Adipose tissue (tissue), 3 donors: ENCODE data around the gene DLL1. TPM values are rescaled to one million over a fixed set of nuclear protein-coding genes. Genes with fewer than 3 reads are reported as not detected.

ENCODE experiments used
- H3K27ac ChIP-seq: one replicate; pipeline ENCODE4 v1.5.1; 2013; ENCODE audit warnings: low read depth, low read length
- WGBS, 3 donors: extraction: QIAGEN DNeasy Blood & Tissue Kit; methylation state at CpG; one replicate each; pipeline ENCODE4 v1.1.7; 2013; 5-methylcytosine and 5-hydroxymethylcytosine counted together
- polyA plus RNA-seq, 3 donors: library from polyadenylated mRNA; stranded (reverse); fragments of 200-250 nt; gene quantifications; one replicate each; pipeline ENCODE4 v1.2.3, GENCODE V29; 2013
- donor health status: healthy with polysubstance abuse.
- donor health status: Bipolar disorder and iron deficiency.
- donor health status: healthy.

The DLL1 gene
- polyA plus RNA-seq, 3 donors: 7.0 to 13.4 (median 8.2) TPM

DNA sequence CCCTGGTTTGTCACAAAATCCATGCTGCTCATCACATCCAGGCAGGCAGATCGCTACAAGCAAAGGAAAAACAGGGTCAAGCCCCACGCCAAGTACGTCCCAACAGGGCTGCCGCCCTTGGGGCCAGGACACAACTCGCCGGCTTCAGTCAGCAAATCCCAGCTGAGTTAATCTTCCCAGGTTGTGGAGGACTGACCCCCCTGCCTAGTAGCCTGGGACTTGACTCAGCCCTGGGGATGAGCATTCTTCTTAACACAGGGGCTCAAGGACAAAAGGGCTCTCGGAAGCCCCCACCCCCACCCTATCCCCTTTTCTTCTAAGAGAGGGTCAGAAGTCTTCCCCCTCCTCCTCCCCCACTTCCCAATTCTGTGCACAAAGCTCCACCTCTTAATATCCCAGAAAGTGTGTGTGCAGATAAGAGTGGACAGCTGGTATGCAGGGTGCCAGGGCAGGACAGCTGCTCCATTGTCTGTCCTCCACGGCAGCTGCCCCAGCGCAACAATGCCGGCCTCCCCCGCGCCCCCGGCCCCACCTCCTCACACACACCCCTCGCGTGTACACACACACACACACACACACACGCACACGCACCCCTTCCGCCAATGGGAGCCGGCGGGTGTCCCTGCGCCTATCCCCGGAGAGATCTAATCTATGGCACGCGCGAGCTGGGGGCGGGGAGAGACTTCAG lies 4.5 kb downstream of the DLL1 start:
- no peak overlapping the region for H3K27ac ChIP-seq
- 25 to 38% (median 37%) methylated on average over 24 to 26 of the region's 26 CpGs for WGBS, 3 donors

DNA sequence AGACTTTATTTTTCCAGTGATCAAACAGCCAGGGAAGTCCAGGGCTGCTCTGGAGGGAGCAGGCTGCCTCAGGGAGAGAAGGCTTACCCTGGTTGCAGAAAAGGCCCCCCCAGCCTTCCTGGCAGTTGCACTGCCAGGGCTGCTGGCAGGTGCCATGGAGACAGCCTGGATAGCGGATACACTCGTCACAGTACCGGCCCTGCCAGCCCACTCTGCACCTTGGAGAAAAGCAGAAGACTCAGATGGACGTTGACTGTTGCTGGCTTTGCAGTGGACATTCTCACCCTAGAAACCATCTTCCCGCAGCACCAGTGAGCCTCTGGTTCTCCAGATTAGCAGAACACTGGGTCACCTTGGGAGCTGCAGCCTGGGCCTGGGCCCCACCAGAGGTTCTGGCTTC lies 5.4 kb downstream of the DLL1 start:
- H3K27ac ChIP-seq: no peak overlapping the region
- 82 to 91% (median 87%) methylated on average over 5 of the region's 5 CpGs for WGBS, 3 donors

DNA sequence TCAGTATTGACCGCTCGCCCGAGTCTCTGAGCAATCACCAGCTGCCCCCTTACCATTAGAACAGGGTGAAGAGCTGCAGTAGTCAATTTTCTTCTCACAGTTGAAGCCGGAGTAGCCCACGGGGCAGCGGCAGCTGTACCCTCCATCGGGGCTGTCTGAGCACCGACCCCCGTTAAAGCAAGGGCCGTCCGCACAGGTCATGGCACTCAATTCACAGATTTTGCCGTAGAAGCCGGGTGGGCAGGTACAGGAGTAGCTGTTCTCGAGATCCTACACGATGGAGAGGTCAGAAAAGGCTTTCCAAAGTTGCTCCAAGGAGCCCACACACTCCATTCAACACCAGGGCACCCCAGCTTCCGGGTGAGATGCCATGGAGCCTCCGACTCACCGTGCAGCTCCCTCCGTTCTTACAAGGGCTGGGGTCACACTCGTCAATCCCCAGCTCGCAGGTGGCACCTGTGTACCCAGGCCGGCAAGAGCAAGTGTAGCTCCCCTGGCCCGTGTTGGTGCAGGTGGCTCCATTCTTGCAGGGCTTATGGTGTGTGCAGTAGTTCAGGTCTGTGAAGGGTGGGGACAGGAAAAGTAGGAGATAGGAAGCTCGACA lies 5.9 kb downstream of the DLL1 start:
- WGBS, 3 donors: 91 to 93% (median 91%) methylated on average over 24 of the region's 24 CpGs
- H3K27ac ChIP-seq: no peak overlapping the region

DNA sequence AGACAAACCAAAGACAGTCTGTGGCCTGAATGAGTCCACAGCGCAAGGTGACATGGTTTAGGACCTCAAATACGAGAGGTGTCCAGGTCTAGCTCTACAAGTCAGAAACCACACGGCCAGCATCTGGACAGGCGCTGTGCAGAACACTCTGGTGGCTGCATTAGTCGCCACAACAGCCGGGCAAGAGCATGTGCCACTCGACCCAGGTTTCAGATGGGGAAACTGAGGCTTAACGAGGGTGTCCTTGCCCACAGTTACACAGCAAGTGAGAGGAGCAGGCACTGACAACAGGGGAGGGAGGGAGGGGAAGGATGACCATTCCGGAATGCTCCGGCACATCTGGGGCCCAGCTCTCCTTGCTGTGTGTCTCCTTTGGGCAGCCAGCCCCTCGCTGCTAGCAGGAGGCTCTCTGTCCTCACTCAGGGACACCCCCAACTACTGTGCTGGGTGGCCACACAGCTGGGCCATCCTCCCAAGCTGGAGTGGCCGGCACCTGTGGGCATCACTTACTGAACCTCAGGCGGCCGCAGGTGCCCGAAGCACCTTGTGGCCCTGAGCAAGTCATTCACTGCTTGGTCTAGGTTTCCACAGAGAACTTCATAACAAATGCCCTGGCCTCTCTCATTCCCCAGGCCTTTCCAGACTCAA lies 6.6 kb downstream of the DLL1 start:
- WGBS, 3 donors: 93 to 96% (median 94%) methylated on average over 15 of the region's 15 CpGs
- no peak overlapping the region for H3K27ac ChIP-seq

DNA sequence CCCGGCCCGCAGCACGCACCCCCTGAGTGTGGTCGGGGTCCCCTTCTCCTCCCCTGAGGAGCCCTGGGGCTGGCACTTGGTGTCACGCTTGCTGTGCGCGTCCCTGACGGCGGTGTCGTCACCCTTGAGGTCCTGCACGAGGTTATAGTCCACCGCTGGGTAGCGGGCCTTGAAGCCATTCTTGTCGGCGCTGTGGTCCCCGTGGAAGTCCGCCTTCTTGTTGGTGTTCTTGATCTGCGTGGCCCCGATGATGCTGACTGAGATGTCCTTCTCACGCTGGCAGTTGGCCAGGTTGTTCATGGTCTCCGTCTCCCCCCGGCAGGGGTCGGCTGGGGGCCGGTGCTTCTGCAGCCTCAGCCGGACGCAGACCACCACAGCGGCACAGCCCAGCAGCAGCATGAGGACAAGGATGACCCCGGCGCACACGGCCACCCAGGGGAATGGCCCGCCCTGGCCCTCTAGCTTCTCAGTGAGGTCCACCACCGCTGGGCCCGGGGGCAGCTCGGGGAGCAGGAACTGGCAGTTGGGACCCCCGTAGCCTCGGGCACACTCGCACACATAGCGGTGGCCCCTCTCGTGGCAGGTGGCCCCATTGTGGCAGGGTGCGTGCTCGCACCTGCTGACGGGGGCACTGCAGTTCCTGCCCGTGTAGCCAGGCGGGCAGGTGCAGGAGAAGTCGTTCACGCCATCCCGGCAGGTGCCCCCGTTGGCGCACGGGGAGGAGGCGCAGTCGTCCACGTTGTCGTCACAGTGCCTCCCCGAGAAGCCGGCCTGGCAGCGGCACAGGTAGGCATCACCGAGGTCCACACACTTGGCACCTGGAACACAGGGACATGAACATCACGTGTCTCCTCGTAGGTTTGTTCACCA lies 7.4 kb downstream of the DLL1 start:
- 93 to 94% (median 94%) methylated on average over 56 to 60 of the region's 60 CpGs for WGBS, 3 donors
- H3K27ac ChIP-seq: no peak overlapping the region

DNA sequence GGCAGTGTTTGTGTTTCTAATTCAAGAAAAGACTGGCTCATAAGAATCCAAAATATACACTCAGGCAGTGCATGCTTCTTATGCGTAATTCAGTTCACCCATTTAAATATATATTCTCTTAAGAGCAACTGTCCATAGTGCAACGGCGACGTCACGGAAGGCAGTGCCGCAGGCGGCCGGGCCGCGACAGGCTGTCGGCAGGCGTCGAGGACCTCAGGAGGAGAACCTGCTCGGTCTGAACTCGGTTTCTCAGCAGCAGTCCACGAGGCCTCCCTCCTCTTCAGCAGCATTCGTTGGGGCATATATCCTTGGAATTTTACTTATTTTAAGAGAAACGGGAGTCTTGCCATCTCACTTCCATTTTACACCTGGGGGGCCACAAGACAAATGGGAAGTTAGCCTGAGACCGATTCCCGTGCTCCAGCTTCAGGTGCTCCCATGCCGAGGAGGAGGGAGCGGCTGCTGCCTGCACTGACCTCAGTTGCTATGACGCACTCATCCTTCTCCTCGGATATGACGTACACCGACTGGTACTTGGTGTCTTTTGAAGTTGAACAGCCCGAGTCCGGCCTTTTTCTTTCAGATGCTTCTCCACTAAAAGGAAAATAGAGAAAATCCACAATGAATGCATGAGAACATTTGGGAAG lies 8.2 kb downstream of the DLL1 start:
- H3K27ac ChIP-seq: no peak overlapping the region
- 93 to 95% (median 95%) methylated on average over 28 of the region's 28 CpGs for WGBS, 3 donors

DNA sequence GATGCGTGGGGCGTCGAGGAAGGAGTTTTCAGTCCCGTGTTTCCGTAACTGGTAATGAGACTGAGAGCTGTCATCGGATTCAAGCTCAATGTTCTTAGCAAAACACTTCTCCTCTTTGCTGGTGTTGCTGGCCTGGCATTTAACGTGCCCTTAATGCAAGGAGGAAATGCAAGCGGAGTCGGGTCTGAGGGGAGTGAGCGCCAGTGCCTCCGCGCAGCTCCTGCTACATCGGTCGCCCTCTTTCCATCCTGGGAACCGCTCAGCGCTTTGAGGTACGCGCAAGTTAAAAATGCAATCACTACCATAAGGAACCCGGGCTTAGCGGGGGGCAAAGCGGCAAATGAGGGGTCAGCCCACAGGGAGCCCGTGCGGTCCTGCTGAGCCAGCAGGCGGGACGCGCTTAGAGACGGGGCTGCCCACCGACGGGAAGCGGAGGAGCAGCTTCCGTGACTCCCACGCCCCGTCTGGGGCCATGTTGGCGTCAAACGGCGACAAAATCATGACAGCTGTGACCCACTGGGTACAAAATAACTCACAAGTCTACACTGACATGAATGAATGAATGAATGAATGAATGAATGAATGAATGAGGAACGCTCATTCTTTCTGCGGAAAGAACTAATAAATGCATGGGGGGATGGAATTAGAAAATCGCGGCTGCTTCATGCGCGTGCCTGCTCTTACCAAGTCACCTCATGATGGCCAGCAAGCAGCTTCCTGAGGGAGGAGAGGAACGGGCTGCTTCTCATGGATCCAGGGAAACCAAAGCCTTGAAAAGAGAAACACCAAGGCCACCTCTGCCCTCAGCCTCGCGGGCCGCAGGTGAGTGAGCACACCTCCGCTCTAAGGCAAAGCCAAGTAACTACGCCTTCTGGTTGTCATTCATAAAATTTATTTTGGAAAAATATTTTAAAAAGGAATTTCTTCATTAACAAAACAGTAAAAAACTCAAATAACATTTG lies 9.3 kb downstream of the DLL1 start:
- WGBS, 3 donors: 89 to 94% (median 92%) methylated on average over 48 of the region's 48 CpGs
- H3K27ac ChIP-seq: no peak overlapping the region

DNA sequence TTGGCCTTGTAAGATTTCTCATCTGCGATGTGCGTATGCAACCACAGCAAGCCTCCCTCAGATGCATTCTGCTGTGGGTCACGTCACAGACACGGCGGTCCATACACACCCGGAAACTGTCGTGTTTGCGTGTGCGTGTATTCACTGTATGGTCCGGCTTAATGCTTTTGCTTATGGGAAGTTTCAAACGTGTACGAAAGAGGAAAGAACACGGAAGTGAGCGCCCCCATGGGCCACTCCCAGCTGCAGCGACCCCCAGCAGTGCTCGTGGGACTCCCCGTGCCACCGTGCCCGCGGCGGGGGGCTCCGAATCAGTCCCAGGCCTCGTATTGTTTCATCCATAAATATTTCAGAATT lies 10.2 kb downstream of the DLL1 start:
- H3K27ac ChIP-seq: no peak overlapping the region
- whole genome bisulfite sequencing, 3 donors: 35 to 60% (median 46%) methylated on average over 23 of the region's 23 CpGs

DNA sequence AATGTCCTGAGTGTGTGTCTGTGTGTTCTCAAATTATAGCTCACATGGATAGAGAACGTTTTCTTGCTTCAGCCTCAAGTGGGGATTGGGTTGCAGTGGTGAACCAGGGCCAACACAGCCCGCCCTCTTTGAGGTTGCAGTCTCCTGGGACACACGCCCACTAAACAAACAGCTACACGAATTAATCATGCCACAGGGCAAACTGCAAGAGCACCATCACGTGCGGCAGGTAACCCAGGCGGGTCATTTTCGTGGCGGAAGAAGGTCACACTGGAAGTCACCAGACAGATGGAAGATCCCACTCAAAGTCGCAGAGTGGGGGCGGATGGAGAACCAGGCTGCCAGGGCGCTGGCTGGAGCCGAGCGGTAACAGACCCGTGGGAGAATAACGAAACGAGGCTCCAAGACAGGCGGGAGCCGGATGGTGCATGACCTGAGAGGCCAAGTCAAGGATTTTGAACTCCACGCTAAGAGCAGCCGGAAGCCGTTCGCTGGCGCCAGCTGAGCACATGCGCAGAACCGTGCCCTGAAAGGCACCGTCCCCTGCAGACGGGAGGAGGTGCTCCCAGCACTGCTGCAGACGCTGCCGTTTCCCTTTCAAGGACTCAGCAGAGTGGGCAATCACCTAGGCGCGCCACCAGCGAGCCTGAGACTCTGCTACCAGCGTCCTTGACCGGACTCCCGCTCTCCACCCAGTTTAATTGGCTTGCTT lies 10.7 kb downstream of the DLL1 start:
- WGBS, 3 donors: 22 to 57% (median 45%) methylated on average over 36 of the region's 36 CpGs
- H3K27ac ChIP-seq: no peak overlapping the region

DNA sequence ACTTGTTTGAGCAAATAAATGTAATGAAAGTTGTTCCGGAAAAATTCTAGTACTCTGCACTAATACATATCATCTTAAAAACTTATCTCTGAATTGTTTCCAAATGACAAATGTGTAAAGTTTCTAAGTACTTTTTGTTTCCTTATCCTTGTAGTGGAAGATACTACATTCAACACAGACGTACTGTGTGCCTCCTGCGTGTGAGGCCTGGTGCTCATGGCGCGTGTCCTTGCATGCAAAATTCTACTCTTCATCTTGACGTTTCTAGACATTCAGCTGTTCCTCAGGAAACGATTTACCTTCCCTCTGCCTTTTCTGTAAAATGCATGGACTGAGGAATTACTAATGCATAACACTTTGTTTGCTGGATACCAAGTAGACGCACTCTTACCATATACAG lies 11.5 kb downstream of the DLL1 start:
- 75 to 88% (median 85%) methylated on average over 8 of the region's 8 CpGs for WGBS, 3 donors

DNA sequence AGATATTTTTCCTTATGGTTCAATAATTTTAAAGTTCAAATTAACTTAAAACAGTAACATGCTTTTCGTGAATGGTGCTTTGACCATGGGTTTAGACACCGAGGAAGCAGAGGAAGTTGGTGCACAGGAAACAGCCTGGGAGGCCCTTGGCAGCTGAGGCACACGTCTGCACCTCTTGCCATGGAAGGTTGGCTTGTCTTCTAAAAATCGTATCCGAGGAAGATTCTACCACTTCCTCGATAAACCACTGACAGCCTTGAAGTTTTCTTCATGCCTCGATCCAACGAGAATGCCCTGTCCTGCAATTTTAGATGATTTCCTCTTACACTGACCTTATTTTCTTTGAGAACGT lies 12.2 kb downstream of the DLL1 start:
- no peak overlapping the region for H3K27ac ChIP-seq
- 33 to 78% (median 41%) methylated on average over 9 of the region's 9 CpGs for WGBS, 3 donors

More for the DNA sequence above, 11.5 kb downstream of the DLL1 start:
- no peak overlapping the region for H3K27ac ChIP-seq

DNA sequence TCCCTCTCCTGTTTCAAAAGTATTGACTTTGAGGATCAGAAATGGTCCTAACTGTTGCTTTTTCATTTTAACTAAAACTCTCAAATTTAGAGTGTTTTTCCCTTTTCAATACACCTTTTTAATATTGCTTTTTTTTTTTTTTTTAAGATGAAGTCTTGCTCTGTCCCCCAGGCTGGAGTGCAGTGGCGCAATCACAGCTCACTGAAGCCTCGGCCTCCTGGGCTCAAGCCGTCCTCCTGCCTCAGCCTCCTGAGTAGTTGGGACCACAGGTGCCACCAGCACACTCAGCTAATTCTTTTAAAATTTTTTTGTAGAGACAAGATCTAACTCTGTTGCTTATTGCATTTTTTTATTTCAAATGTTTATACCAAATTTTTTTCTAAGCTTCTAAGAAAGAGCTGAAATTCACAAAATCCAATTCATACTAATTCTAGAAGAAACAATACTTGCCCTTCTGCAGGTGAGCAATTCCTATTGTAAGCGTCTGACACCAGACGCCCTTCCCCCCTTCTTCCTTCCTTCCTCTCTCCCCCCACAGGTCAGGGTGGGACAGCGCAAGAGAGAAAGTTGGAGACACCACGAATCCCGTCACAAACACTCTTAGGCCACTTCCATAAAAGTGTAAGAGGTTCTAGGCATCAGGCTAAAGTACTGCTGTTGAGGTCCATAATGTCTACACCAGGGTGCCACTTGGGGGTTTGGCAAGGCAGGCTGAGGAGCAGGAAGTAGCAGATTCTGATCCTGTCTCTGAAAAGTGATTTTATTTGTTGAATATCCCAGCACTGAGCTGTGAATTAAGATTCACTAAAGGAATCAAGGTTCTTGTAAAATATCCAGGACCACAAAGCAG lies 12.8 kb downstream of the DLL1 start:
- WGBS, 3 donors: 54 to 89% (median 68%) methylated on average over 8 of the region's 8 CpGs
- H3K27ac ChIP-seq: no peak overlapping the region

DNA sequence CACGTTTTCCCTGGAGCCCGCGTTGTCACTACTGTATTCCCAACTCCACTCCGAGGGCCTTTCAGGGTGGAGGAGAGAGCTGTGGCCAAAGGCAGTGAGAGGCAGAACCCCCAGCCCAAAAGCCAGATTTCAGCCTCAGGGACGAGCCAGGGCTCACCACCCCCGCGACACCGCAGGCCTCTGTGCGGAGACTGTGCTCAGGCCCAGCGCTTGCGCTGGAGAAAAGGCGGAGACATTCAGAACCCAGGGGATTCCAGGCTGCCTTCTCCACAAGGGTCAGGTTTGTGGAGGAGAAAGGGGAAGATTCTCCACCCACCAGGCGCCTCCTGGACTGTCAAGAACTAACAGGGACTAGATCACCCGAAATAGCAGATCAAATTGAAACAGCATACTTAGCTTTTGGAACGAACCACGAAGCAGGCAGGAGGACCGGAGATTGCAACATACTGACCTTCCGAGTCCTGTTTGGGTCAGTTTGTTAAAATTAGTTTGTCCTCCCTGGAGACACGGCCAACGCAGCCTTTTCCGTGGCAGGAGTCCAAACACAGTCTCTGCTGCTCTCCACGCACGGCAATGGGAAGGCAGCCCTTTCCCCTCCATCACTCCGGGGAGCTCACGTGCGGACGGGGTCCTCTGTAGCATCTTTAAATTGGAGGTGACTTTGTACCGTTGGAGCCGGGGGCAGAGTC lies 14.4 kb downstream of the DLL1 start:
- no peak overlapping the region for H3K27ac ChIP-seq
- WGBS, 3 donors: 39 to 70% (median 47%) methylated on average over 29 of the region's 29 CpGs

DNA sequence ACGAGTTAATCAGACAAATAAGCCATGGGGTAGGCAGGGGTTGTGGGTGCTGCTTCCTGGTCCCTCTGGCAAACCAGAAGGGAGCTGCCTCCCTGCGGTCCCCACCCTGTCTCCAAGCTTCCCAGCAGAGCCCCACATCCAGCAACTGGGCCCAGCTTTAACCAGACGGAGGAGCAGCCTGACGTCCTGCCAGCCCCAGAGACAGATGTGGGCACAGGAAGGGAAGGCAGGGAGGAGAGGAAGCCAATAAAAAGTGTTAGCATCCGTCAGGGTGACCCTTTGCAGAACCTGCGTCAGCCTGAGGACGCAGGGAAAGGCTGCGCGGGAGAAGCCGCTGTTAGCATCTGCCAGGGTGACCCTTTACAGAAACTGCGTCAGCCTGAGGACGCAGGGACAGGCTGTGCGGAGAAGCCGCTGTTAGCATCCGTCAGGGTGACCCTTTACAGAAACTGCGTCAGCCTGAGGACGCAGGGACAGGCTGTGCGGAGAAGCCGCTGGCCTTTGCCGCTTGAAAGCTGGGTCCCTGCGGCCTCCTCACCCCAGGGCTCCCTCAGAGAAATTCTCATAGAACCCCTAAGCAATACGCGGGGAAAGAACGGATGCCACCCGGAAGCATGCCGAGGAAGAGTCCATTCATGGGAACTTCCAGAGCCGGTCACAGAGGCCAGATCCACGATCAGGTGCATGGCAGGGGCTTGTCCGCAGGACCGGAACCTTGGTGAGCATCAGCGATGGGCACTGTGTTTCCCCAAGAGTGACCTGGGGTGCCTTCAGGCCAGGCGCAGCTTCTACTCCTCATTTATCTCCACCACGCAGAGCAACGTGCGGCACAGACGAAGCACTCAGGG lies 15.9 kb downstream of the DLL1 start:
- WGBS, 3 donors: 69 to 88% (median 80%) methylated on average over 36 of the region's 36 CpGs
- H3K27ac ChIP-seq: no peak overlapping the region

DNA sequence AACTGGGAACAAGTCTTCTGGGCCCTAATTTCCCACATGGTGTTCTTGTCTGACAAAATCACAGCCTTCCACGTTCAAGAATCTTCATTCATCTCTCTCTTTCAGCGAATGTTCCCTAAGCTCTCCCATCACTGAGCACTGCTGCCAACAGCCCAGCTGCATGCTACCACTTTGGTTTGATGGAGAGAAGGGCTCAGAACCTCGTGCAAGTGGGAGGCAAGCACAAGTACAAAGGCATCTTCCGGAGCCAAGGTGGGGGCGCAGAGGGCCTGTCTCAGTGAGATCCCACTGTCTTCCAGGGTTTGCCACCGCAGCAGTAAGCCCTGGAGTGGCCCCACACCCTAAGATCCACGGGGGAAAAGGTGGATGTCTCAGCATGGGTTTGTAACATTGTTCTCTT lies 17.2 kb downstream of the DLL1 start:
- H3K27ac ChIP-seq: no peak overlapping the region
- 76 to 80% (median 79%) methylated on average over 7 of the region's 7 CpGs for WGBS, 3 donors
